Stimulated activated memory B cell treated with anti-CD40 and anti-IgM and Interleukin-4, amounts not matched to agents 10 μg/mL and 1 μg/mL and 100 μg/mL, for 72 hours (primary cell): ENCODE data around the gene MBP.

ENCODE experiments used
- ATAC-seq: fragments of 150-1000 bp; cut with Tn5 transposase; 2 replicates; pipeline ENCODE4 v1.10.0; 2021
- H3K27ac Mint-ChIP-seq: one replicate; pipeline ENCODE4 v1.8.0; 2022; ENCODE audit warnings: mild to moderate bottlenecking, mixed read lengths
- H3K27me3 Mint-ChIP-seq: one replicate; pipeline ENCODE4 v1.8.0; 2022; ENCODE audit warnings: mixed read lengths
- H3K36me3 Mint-ChIP-seq: one replicate; pipeline ENCODE4 v1.8.0; 2022; ENCODE audit warnings: mixed read lengths
- H3K4me1 Mint-ChIP-seq: one replicate; pipeline ENCODE4 v1.8.0; 2022; ENCODE audit warnings: mixed read lengths
- H3K4me3 Mint-ChIP-seq: one replicate; pipeline ENCODE4 v1.8.0; 2022; ENCODE audit warnings: mild to moderate bottlenecking, moderate library complexity, mixed read lengths
- H3K9me3 Mint-ChIP-seq: one replicate; pipeline ENCODE4 v1.8.0; 2022; ENCODE audit warnings: mixed read lengths

Gene MBP

DNA sequence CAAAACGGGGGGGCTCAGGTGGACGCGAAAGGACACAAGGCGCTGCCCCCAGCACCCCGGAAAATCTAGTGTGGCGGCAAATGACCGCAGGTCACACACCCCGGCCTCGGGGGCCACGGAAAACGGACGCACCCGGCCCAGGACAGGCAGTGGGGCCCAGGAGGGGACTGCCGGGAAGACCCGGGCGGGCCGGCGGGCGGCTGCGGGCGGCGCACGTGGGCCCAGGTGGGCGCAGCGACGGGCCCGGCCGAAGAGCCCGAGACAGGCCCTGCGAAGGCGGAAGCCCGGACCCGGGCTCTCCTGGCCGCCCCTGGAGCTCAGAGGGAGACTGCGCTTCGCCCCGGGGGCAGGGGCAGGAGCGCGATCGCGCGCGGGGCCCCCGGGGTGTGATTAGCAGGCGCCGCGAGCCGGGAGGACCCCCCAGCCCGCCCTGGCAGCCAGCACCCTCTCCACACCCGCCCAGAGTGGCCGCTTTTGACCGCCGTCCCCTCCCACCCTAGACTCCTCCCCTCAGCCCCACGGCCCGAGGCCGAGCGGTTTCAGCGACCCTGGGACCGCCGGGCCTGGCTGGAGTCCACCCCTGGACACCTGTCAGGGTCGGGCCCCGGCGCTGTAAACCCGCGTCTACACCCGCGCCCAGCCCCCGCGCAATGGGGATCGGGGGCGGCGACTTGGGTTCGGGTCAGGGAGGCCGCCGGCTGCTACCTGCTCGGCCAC, 773 bp downstream of the MBP start:
- peak overlapping the region; percentile 97 for H3K4me3 Mint-ChIP-seq
- H3K36me3 Mint-ChIP-seq = peaks cover 38% of the 10 kb centered on the region
- H3K27me3 Mint-ChIP-seq = no peaks in the 10 kb centered on the region
- H3K4me1 Mint-ChIP-seq = peaks cover 58% of the 10 kb centered on the region
- peak; percentile 76 for ATAC-seq
- H3K9me3 Mint-ChIP-seq = no peaks in the 10 kb centered on the region
- H3K27ac Mint-ChIP-seq = peak overlapping the region; percentile 93

DNA sequence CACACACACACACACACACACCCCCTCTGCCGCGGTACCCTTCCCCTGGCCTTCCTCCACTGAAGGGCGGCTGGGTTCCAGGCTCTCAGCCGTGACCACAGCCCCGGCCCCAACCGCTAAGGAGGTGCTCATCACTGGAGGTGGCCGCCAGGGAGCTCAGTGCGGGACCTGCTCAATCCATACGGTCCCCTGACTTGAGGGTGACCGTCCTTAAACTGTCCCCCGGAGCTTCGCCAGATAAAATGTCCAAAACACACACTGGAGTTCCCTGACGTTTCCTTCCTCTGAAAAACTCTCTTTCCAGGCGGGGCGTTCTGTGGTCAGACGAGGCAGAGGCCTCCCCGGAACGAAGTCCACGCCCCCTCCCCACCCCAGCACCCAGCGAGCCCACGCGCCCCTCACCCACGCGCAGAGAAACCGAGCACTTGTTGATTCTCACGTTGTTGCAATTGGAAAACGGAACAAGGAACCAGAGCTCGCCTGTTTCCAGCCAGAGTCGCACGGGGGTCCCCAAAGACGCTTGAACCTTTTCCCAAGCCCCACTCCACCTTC, 1.4 kb downstream of the MBP start:
- no peaks in the 10 kb centered on the region for H3K27me3 Mint-ChIP-seq
- H3K4me3 Mint-ChIP-seq = peak overlapping the region; percentile 97
- H3K4me1 Mint-ChIP-seq = peaks cover 64% of the 10 kb centered on the region
- H3K36me3 Mint-ChIP-seq = peaks cover 43% of the 10 kb centered on the region
- peak; percentile 28 for ATAC-seq
- no peaks in the 10 kb centered on the region for H3K9me3 Mint-ChIP-seq
- H3K27ac Mint-ChIP-seq = peak overlapping the region; percentile 93

DNA sequence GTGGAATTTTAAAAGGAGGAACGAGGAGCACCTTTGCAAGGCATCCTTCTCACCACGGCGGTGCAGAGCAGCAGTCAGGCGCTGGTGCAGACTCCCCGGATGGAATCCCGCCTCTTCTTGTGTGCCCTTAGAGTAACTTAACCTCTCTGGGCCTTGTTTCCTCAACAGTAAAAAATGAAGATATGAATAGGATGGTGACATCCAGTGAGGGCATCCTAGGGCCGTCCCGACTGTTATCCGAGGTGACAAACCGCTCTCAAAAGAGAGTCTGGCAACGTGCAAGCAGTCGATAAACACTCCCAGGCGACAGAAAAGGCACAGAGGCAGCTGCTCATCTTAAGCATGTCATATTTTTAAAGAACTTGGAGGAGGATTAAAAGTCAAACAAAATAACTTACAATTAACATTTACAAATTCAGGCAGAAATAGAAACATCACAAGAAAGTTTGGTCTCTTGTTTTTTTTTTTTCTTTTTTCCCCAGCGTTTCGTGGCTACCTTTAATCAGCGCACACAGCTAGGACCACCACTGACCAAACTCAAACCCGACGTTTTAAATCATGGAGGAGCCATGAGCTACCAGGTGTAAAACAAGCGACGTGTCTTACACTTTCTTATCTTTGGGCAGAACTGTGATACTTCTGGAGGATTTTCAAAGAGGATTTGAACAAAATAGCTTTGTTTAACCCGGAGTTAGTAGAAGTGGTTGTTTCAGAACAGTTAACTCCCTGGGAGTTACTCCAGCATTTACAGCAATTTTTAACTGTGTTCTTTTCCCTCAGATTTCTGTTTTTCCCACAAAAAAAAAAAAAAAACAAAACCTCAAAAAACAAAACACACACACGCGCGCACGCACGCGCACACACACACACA, 2.1 kb downstream of the MBP start:
- H3K4me3 Mint-ChIP-seq = peak overlapping the region; percentile 97
- no peaks in the 10 kb centered on the region for H3K27me3 Mint-ChIP-seq
- no peak for ATAC-seq
- peak overlapping the region; percentile 93 for H3K27ac Mint-ChIP-seq
- peaks cover 43% of the 10 kb centered on the region for H3K36me3 Mint-ChIP-seq
- no peaks in the 10 kb centered on the region for H3K9me3 Mint-ChIP-seq
- H3K4me1 Mint-ChIP-seq = peaks cover 71% of the 10 kb centered on the region

DNA sequence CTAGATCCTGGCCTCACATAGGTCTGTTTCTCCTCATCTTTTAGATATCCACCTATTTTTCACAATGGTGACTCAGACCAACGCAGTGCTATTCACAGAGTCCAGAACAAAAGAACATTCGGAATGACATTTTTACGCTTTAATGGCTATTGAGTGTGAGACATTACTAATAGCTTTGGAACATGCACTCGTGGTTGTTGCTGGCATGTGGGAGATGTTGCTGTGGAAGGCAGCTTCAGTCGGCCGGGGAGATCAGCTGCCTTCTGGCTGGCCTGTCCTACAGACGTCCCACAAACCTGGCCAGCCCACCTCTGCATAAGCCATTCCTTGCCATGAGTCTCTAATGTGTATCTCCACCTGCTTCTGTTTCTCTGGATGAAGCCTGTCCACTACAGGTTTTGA, 3.4 kb downstream of the MBP start:
- H3K9me3 Mint-ChIP-seq = no peaks in the 10 kb centered on the region
- H3K36me3 Mint-ChIP-seq = peaks cover 43% of the 10 kb centered on the region
- H3K4me3 Mint-ChIP-seq = peak overlapping the region; percentile 43
- H3K27me3 Mint-ChIP-seq = no peaks in the 10 kb centered on the region
- peak overlapping the region; percentile 93 for H3K27ac Mint-ChIP-seq
- H3K4me1 Mint-ChIP-seq = peaks cover 81% of the 10 kb centered on the region
- no peak for ATAC-seq

DNA sequence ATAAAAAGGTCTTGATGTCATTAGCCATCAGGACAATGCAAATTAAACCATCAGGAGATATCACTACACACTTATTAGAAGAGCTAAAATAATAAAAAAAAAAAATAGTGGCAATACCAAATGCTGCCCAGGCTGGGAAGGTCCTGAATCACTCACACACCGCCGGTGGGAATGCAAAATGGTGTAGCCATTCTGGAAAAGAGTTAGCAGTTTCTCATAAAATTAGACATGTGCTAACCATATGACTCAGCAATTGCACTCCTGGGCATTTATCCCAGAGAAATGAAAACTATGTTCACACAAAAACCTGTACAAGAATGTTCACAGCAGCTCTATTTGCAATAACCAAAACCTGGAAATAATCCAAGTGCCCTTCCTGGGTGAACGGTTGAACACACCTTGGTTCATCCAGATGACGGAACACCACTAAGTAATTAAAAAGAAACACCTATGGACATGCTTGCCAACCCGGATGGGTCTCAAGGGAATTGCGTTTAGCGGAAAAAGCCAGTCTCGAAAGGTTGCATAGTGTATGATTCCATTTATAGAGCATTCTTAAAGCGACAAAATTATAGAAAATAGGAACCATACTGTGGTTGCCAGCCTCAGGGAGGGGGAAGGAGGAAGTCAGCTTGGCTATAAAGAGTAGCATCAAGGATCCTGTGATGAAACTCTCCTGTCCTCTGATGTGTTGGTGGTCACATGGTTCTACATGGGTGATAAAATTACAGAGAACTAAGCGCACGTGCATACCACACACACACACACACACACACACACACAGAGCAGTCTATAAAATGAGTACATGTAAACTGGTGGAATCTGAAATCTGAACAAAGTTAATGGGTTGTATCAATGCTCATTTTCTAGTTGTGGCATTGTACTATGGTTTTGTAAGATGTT, 4.6 kb downstream of the MBP start:
- H3K9me3 Mint-ChIP-seq = no peaks in the 10 kb centered on the region
- peaks cover 43% of the 10 kb centered on the region for H3K36me3 Mint-ChIP-seq
- H3K4me1 Mint-ChIP-seq = peaks cover 82% of the 10 kb centered on the region
- peak overlapping the region; percentile 93 for H3K27ac Mint-ChIP-seq
- H3K27me3 Mint-ChIP-seq = no peaks in the 10 kb centered on the region
- H3K4me3 Mint-ChIP-seq = peak overlapping the region; percentile 30
- ATAC-seq = peak; percentile 74

DNA sequence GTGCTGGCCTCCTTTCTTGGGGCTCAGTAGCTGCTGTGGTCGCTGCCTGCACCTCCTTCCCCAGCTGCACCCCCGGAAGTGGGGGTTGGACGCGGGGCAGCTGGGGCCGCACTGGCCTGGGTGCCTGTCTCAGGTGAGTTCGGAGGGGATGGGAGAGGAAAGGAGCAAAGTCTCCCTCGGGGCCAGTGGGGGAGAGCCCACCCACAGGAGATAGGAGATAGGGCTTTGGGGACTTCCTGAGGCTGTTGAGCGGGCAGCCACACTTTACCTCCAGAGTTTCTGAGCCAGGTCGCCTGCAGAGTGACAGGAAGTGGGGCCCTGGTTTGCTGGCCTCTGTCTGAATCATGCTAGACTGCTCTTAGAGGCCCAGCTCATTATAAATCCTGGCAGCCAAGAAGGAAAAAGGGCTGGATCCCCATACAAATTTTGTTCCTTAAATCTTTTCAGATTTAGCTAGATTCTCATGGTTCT, 8.1 kb downstream of the MBP start:
- H3K27me3 Mint-ChIP-seq = no peaks in the 10 kb centered on the region
- ATAC-seq = peak; percentile 78
- peaks cover 31% of the 10 kb centered on the region for H3K36me3 Mint-ChIP-seq
- H3K4me1 Mint-ChIP-seq = peaks cover 100% of the 10 kb centered on the region
- peak overlapping the region; percentile 51 for H3K4me3 Mint-ChIP-seq
- H3K27ac Mint-ChIP-seq = peak overlapping the region; percentile 93
- no peaks in the 10 kb centered on the region for H3K9me3 Mint-ChIP-seq

DNA sequence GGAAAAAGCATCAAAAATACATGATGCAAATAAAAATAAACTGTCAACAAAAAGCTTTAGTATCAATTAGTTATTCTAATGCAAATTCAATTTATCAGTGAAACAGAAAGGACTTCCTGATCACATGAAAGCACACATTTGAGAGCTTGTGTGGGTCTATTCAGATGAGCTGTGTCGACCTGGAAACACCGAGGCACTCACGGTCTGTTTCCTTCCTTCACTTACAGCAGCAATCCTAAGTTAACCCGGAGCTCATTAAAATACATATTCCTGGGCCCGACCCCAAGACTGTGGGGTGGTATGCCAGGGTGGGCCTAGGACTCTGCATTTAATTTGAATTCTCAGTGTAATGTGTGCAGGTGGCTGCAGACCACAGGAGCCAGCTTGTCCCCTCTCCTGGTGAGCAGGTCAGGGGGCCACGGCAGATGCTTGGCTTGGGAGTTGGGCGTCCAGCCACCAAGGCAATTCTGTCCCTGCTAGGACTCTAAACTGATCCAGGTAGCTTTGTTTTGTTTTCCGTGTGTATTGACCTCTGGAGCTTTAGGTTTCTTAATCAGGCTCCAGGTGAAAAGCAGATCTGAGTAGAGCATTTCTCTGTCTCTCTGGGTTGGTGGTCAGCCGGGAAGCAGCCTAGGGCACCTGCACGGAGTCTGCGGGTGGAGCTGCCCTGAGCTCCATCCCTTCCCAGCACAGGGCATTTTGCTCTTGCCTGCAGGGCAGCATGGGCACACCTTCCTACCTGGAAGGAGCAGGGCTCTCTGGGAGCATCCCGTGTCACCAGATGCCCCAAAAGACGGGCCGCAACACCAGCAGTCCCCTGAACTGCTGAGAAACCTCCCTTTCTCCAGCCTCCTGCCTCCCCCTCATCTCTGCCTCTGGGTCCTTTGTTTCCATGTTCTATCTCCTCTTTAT, 9.0 kb downstream of the MBP start:
- no peak for ATAC-seq
- H3K27ac Mint-ChIP-seq = peak overlapping the region; percentile 93
- H3K4me3 Mint-ChIP-seq = peak overlapping the region; percentile 35
- peaks cover 3% of the 10 kb centered on the region for H3K9me3 Mint-ChIP-seq
- H3K36me3 Mint-ChIP-seq = peaks cover 28% of the 10 kb centered on the region
- H3K4me1 Mint-ChIP-seq = peaks cover 99% of the 10 kb centered on the region
- H3K27me3 Mint-ChIP-seq = no peaks in the 10 kb centered on the region

DNA sequence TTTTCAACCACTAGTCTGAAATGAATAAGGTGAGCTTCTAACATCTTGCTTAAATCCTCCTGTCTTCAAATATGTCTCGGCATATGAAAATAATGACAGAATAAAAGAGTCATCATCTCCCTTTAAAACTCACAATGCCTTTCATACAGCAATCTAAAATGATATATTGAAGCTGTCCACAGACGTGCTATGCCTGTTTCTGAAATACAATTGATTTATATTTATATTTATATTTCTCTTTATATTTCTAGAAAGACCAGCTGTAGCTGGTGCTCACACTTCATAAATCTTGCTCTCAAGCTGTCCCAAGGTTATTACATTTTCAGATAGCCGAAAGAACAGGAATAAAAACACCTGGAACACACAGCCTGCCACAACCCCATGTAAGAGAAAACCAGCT, 11.1 kb downstream of the MBP start:
- Mint-ChIP-seq H3K4me1 (peaks cover 81% of the 10 kb centered on the region), H3K27me3 (no peaks in the 10 kb centered on the region), H3K4me3 (no peak overlapping the region), H3K27ac (peak overlapping the region; percentile 30), H3K9me3 (peaks cover 4% of the 10 kb centered on the region), H3K36me3 (peaks cover 24% of the 10 kb centered on the region)
- no peak for ATAC-seq

DNA sequence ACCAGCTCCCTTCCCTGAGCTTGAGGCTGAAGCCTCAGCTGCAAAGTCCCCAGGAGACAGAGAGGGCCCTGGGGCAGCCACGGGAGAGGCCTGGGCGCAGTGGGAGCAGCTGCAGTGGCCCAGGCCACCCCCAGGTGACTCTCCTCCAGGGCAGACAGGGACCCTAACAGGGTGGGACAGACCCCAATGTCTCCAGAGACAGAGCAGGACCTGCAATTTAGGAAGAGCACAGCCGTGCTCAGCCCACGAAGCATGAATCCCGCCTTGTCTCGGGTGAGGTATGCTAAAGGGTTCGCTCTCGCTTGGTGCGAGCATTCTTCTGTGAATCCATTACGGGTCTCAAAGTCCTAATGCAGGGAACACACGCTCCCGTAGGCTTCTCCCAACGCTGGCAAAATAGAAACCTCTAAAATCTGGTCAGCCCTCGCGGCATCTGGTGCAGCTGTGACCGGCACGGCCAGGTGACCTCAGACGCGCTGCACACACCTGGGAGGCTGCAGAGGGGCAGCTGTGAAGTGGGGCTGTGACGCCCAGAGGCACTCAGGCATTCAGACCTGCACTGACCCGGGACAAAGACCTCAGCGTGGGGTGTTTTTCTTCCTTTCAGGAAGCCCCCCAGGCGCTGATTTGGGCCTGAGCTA, 12.6 kb downstream of the MBP start:
- no peaks in the 10 kb centered on the region for H3K27me3 Mint-ChIP-seq
- ATAC-seq = no peak
- no peak overlapping the region for H3K4me3 Mint-ChIP-seq
- peaks cover 66% of the 10 kb centered on the region for H3K4me1 Mint-ChIP-seq
- peaks cover 23% of the 10 kb centered on the region for H3K36me3 Mint-ChIP-seq
- peak overlapping the region; percentile 8 for H3K27ac Mint-ChIP-seq
- peaks cover 4% of the 10 kb centered on the region for H3K9me3 Mint-ChIP-seq

DNA sequence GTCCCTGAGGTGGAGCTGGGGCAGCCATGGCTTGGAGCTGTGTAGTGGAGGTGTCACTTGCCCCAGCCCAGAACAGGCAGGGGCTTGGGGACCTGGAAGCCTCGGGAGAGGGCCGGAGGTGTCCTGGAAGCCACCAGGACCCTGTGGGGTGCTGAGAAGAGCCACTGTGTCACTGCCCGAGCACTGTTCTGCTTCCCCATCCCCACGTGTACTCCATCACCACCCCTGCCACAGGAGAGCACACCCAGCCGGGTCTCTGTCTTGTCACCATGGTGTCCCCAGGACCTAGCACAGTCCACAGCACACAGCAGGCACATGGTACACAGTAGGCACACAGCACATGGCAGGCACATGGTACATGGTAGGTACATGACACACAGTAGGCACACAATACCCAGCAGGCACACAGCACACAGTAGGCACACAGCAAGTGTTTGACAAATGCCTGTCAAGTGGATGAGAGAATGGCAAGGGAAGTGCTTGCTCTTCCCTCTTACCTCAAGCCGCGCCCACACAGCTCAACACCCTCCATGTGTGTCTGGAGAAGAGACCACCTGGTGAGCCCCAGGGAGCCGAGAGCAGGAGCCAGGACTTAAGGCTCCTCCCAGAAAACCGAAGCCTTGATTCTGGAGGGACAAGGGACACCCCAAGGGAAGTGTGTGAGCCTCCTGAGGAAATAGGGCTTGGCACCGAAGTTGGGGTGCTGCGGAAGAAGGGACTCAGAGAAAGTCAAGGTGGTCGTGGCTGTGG, 13.3 kb downstream of the MBP start:
- Mint-ChIP-seq H3K27ac (peak overlapping the region; percentile 8), H3K36me3 (peaks cover 27% of the 10 kb centered on the region), H3K4me3 (no peak overlapping the region), H3K4me1 (peaks cover 59% of the 10 kb centered on the region), H3K9me3 (peaks cover 4% of the 10 kb centered on the region), H3K27me3 (no peaks in the 10 kb centered on the region)
- ATAC-seq = no peak

DNA sequence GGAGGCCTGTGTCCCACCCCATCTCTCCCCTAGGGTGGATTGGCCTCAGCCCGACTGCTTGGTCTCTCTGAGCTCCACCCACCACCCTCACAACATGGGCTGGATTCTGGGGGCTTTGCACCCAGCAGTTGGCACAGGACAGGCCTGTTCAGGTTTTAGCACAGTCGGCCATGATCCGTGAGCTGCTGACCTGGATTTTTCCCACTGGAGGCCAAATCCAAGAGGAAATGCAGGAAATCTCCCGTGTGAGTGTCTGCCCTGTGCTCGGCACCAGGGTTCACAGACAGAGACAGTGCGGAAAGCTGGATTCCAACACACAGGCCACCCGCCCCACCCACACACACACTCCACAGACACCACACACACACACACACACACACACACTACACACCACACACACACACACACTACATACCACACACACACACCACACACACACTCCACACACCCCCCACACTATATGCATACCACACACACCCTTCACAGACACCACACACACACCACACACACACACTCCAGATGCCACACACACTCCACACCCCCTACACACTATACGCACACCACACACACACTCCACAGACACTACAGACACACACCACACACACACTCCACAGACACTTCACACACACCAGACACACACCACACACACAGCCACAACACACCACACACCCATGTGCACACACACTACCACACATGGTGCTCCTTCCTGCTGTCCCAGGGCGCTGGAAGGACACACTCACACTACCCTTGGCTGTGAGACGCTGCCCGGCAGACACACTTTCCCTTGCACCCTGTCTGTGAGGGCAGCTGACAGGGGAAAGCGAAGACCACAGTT, 14.1 kb downstream of the MBP start:
- Mint-ChIP-seq H3K4me3 (no peak overlapping the region), H3K27me3 (no peaks in the 10 kb centered on the region), H3K27ac (peak overlapping the region; percentile 8), H3K36me3 (peaks cover 32% of the 10 kb centered on the region), H3K9me3 (peaks cover 4% of the 10 kb centered on the region), H3K4me1 (peaks cover 53% of the 10 kb centered on the region)
- peak; percentile 47 for ATAC-seq
